Activated T-cell treated with anti-CD3 and anti-CD28 coated beads for 48 hours (primary cell): Measurements from ENCODE around the gene UGT1A4.
"Not testable (repeated sequence)": the region's sequence is repeated elsewhere in the genome, so short reads cannot be mapped to it uniquely, and the experiment has no call there.

ENCODE experiments used
- DNase-seq: peaks from one replicate; pipeline ENCODE4 v3.0.0-alpha.2; 2020; ENCODE audit warnings: low read depth

Gene UGT1A4

DNA sequence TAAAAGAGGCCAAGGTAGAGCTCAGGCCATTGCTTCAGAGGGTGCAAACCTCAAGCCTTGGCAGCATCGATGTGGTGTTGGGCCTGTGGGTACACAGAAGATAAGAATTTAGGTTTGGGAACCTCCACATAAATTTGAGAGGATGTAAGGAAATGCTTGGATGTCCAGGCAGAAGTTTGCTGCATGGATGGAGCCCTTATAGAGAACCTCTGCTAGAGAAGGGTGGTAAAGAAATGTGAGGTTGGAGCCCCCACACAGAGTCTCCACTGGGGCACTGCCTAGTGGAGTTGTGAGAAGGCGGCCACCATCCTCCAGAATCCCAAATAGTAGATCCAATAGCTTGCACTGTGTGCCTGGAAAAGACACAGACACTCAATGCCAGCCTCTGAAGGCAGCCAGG is 32.2 kb downstream of the UGT1A4 start:
- not testable (repeated sequence) for DNase-seq

DNA sequence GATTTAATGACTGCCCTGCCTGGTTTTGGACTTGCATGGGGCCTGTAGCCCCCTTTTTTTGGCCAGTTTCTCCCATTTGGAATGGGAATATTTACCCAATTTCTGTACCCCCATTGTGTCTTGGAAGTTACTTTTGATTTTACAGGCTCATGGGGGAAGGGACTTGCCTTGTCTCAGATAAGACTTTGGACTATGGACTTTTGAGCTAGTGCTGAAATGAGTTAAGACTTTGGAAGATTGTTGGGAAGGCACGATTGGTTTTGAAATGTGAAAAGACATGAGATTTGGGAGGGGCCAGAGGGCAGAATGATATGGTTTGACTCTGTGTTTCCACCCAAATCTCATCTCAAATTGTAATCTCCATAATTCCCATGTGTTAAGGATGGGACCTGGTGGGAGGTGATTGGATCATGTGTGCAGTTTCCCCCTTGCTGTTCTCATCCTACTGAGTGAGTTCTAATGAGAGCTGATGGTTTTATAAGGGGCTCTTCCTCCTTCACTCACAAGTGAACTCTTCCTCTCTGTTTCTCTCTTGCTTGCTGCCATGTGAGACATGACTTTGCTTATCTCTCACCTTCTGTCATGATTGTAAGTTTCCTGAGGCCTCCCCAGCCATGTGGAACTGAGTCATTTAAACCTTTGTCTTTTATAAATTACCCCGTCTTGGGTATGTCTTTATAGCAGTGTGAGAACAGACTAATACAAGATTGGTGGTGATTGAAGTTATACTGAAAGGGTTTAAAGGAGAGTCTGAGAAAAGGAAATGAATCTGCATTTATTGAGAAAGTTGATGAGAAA is 32.9 kb downstream of the UGT1A4 start:
- not testable (repeated sequence) for DNase-seq

DNA sequence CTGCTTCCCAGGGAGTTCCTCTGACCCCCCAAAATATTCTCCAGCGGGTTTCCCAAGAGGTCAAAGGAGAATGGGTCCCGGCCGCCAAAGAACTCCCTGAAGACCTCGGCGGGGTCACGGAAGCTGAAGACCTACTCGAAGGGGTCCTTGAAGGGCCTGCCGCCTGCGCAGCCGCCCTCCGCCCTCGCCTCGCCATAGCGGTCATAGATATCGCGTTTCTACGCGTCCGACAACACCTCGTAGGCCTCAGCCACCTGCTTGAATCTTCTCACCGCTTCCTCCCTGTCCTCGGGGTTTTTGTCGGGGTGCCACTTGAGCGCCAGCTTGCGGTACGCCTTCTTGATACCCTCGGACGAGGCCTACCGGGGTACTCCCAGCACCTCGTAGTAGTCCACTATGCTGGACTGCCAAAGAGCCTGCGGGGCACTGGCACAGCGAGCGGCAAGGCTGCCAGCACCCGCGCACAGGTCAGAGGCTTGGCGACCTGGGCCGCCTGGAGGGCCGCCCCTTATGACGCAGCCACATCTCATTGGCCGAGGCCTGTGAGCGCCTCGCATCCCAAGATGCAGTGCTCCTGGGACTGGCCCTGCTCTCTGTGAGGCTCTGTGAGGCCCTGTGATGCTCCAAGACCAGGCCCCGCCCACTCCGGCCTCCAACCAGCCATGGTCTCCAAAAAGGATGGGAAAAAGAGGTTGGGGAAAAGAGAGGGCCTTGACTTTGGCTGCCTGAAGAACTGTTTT is 36.5 kb downstream of the UGT1A4 start:
- DNase-seq = no peak

DNA sequence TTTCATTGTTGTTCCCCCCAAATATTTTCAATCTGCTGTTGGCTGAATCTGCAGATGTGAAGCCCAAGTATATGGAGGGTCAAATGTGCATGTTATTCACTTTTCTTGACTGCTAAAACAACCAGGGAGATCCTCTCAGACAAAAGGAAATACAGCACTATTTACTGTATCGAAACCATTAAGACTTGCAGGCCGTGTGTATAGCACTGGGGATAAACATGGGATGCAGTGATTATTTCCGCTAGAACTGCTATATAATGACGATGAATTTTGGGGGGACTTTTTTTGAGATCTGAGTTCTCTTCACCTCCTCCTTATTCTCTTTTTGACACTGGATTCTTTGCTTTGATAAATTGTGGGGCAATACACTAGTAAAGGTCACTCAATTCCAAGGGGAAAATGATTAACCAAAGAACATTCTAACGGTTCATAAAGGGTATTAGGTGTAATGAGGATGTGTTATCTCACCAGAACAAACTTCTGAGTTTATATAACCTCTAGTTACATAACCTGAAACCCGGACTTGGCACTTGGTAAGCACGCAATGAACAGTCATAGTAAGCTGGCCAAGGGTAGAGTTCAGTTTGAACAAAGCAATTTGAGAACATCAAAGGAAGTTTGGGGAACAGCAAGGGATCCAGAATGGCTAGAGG is 38.0 kb downstream of the UGT1A4 start:
- DNase-seq = no peak

DNA sequence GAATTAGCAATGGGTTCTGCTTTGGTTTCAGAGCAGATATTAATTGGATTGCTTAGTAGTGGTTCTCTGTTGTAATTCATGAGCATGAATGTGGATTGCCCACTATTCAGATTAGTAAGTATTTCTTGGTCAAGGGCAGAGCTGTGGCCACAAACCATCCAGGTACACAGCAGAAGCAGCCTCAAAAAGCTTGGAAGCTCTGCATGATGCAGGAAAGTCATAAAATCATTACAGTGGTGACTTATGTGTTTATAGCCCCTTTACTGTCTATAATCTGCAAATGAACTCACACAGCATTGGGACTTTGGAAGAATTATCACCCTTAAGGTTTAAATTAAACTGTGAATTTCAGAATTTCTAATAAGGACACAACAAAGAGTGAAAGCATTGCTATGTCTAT is 39.6 kb downstream of the UGT1A4 start:
- DNase-seq = no peak

DNA sequence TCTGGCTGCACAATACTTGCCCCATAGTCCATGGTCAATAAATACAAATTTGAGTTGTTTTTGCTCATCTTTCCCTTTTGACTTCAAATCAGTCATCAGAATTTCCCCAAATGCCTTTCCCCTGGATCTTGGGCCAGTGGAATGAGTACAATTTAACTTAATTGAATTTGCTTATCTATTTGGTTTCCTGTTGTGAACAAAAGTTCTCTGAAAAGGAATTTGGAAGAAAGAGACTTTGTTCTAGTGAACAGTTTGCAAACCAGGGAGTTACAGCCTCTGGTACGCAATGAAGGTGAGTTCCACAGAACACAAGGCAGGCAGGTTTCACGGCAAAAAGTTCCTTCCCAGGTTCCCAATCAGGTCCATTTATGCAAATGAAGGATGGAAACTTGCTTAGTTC is 40.3 kb downstream of the UGT1A4 start:
- no peak for DNase-seq

DNA sequence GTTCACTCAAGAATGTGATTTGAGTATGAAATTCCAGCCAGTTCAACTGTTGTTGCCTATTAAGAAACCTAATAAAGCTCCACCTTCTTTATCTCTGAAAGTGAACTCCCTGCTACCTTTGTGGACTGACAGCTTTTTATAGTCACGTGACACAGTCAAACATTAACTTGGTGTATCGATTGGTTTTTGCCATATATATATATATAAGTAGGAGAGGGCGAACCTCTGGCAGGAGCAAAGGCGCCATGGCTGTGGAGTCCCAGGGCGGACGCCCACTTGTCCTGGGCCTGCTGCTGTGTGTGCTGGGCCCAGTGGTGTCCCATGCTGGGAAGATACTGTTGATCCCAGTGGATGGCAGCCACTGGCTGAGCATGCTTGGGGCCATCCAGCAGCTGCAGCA is 41.5 kb downstream of the UGT1A4 start, which contains the start of gene UGT1A1:
Gene UGT1A1, plus strand, starts transcription at position 228 of the 400 bp plus-strand sequence. Its CDS starts 18 bp downstream, at position 246.
- no peak for DNase-seq

DNA sequence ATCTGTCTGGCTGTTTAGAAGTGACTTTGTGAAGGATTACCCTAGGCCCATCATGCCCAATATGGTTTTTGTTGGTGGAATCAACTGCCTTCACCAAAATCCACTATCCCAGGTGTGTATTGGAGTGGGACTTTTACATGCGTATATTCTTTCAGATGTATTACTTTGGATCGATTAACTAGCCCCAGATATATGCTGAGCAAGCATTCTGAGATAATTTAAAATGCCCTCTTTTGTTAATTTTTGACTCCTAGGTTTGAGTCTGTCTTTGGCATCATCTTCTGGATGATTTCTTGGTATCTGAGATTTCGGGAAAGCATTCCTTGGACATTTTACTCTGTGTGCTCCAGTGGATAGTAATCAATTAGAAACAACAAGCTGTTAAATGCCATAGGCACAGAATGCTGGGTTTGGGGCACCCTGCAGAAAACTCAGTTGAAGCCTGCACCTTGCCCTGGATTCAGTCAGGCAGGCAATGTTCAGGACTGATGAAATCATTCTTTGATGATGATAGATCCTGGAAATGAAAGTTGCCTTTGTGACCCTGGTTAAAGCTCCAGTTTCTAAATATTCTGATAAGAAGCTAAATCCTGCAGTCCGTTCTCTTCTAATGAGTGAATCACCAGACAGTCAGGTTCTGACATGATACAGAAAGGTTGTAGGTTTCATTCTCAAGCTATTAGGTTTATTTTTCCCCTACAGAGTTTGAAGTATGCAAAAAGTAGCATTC is 42.7 kb downstream of the UGT1A4 start:
- no peak for DNase-seq

DNA sequence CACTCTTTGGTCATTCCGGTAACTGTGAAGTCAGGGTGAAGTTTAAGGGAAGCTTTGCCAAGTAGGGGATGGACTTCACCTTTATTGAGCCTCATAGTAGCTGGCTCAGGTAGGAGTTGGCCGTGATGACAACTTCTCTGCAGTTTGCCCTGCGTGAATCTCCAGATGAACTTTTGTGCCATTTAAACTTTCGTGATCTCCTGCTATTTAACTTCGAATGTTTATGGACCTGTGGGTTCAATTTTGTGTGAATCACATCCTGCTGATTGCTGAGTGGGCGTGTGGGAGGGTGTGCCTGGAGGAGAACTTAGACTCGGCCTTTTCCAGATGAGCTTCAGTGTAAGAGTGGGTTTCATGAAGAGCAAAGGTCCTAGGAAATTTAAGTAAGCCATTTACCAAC is 45.7 kb downstream of the UGT1A4 start:
- no peak for DNase-seq

DNA sequence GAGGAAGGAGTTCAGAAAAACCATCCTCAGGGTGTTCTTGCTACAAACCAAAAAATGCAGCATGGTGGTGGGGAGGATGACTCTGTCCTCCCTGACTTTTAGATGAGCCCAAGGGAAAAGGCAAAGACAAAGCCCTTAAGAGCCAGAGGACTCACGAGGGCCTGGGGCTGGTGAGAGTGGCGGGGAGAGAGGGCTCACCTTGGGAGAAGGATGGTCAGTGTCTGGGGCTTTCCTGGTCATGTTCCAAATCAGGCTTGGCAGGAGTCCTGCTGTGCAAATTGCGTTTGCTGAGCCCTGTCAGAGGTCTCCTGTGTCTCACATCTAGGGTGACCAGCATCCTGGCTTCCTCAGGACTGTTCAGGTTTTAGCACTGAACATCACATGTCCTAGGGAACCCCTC is 46.2 kb downstream of the UGT1A4 start:
- DNase-seq = no peak

DNA sequence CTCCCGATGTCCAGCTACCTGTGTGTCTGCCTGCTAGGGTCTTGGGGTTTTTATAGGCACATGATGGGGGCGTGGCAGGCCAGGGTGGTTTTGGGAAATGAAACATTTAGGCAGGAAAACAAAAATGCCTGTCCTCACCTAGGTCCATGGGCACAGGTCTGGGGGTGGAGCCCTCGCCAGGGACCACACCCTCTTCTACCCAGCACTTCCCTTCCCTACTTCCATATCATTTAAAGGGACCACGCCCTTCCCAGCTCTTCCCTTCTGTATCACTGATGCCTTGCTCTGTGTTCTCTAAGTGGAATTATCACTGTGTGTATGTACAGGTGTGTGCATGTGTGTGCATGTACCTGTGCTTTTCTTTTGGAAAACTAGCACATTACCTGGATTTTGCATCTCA is 47.9 kb downstream of the UGT1A4 start:
- DNase-seq = no peak

DNA sequence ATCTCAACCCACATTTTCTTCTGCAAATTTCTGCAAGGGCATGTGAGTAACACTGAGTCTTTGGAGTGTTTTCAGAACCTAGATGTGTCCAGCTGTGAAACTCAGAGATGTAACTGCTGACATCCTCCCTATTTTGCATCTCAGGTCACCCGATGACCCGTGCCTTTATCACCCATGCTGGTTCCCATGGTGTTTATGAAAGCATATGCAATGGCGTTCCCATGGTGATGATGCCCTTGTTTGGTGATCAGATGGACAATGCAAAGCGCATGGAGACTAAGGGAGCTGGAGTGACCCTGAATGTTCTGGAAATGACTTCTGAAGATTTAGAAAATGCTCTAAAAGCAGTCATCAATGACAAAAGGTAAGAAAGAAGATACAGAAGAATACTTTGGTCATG is 49.5 kb downstream of the UGT1A4 start:
- no peak for DNase-seq

DNA sequence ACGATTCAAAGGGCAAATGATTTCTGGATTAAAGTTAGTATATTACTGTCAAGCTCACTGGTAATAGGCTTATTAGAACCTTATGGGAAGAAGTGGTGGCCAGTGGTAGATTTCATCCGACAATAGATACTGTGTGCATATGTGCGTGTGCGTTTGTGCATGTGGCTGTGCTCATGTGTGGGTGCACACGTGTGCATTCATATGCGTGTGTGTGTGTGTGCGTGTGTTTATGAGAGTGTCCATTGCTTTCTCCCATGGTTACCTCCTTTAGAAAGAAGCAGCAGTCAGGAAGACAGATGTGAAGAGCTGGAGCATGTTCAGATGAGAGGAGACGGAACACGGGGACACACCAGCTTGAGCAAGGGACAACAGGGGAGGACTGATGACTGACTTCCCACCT is 50.7 kb downstream of the UGT1A4 start:
- DNase-seq = no peak

DNA sequence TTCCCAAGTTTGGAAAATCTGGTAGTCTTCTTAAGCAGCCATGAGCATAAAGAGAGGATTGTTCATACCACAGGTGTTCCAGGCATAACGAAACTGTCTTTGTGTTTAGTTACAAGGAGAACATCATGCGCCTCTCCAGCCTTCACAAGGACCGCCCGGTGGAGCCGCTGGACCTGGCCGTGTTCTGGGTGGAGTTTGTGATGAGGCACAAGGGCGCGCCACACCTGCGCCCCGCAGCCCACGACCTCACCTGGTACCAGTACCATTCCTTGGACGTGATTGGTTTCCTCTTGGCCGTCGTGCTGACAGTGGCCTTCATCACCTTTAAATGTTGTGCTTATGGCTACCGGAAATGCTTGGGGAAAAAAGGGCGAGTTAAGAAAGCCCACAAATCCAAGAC is 53.6 kb downstream of the UGT1A4 start:
- DNase-seq = no peak

DNA sequence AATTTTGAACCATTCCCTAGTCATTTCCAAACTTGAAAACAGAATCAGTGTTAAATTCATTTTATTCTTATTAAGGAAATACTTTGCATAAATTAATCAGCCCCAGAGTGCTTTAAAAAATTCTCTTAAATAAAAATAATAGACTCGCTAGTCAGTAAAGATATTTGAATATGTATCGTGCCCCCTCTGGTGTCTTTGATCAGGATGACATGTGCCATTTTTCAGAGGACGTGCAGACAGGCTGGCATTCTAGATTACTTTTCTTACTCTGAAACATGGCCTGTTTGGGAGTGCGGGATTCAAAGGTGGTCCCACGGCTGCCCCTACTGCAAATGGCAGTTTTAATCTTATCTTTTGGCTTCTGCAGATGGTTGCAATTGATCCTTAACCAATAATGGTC is 54.0 kb downstream of the UGT1A4 start:
- DNase-seq = no peak

DNA sequence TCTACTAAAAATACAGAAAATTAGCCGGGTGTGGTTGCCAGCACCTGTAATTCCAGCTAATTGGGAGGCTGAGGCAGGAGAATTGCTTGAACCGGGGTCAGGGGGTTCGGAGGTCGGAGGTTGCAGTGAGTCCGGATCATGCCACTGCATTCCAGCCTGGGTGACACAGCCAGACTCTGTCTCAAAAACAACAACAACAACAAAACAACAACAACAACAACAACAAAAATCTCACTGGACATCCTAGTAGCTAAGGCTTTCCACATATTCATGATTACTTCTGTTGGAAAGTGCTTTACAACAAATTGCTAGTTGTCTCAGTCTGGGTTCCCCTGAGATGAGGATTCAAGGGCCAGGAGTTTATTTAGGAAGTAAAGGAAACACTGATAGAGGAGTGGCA is 55.3 kb downstream of the UGT1A4 start:
- no peak for DNase-seq

DNA sequence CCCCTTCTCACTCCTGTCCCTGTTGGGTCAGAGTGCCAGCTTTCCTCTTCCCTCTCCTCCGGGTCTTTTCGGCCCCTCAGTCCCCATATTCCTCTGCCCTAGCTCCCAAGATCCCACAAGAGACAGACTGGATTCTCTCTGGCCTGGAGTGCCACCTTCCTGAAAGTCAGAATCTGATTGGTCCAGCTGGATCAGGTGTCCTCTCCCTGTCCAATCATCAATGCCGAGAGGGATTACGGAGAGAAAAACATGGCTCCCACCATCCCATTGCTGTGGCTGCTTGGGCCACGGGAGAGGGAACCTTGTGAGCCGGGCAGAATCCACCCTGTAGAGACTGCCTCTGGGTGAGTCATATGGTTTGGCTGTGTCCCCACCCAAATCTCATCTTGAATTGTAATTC is 56.9 kb downstream of the UGT1A4 start:
- DNase-seq = no peak

DNA sequence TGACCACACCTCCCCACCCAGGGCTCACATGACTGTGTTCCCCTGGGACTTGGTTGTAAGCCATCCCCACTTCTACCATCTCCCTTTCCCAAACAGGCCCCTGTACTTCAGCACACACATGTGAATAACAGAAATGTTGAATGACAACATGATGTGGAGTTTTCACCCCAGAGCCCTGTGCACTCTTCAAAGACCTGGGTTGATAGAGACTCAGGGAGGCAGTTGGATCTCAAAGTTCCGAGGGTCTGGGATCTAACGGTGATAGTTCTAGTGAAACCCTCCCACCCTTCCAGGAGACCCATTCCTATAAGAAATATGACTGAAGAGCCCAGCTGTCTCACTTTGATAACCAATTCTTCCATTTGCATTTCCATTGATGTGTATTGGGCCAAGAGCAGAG is 59.5 kb downstream of the UGT1A4 start, which contains the start of gene MROH2A:
Gene MROH2A, plus strand, starts transcription at position 301 of the 400 bp plus-strand sequence. CDS start 1,029 bp downstream, outside the sequence.
- DNase-seq = no peak

DNA sequence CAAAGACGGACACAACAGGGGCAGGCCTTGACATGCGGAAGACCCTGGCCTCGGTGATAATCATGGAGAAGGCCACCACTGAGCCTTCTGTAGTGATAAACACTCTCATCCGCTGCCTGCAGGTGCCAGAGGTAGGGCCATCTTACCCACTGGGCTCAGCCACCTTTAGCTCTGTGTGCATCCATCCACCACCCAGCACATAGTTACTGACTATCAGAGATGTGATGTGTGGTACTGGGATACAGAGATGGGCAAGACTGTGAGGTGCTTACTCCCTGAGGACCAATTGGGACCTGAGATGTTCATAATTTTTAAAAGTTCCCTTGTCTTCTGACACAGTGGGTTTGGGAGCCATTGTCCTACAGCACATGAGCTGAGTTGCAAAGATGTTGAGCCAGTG is 61.2 kb downstream of the UGT1A4 start:
- no peak for DNase-seq

DNA sequence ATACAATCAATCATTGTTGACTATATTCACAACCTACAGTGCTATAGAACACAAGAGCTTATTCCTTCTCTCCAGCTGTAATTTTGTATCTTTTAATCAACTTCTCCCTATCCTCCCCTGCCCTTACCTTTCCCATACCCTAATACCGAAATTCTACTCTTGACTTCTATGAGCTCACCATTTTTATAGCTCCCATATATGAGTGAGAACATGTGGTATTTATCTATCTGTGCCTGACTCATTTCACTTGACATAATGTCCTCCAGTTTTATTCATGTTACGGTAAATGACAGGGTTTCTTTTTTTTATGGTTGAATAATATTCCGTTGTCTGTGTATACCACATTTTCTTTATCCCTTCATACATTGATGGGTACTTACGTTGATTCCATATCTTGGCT is 62.2 kb downstream of the UGT1A4 start:
- DNase-seq = no peak

DNA sequence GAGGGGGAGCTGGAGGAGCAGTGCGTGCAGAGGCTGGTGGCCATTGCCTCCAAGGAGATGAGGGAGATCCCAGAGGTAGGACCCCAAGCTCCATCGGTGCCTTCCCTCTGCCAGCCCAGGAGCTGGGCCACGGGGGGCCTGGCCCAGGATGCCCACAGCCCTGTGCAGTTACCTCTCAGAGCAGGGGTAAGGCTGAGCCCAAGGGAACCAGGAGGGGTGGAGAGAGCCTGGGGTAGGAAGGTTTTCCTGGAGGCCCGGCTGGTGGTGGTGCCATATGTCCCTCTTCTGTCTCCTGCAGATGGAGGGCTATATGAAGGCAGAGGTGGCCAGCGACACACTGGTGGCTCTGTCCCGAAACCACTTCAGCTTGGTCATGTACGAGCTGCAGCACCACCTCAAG is 71.0 kb downstream of the UGT1A4 start:
- DNase-seq = no peak
